HepG2 (cell line): ENCODE measurements around the gene SUB1.

Experiments
- ATF1 ChIP-seq: IDR thresholded peaks from 2 replicates; pipeline ENCODE4 v1.6.1; 2016; ENCODE audit warnings: mild to moderate bottlenecking, control low read depth
- BCL6 ChIP-seq: IDR thresholded peaks from 2 replicates; pipeline ENCODE4 v1.6.1; 2016; ENCODE audit warnings: missing genetic modification reagents, missing compliant biosample characterization
- GATA4 ChIP-seq: sonication (generic); IDR thresholded peaks from 2 replicates; pipeline ENCODE4 v1.6.1; 2016; ENCODE audit warnings: antibody characterized with exemption, low read depth, borderline replicate concordance
- POLR2AphosphoS5 ChIP-seq: IDR thresholded peaks from 2 replicates; pipeline ENCODE4 v1.6.1; 2012; ENCODE audit warnings: low read depth, low read length
- TAF1 ChIP-seq: sonication (generic); formaldehyde crosslinking; IDR thresholded peaks from 2 replicates; pipeline ENCODE4 v1.4.0; 2020; ENCODE audit warnings: missing genetic modification reagents
- TARDBP ChIP-seq: sonication (generic); formaldehyde crosslinking; IDR thresholded peaks from 2 replicates; pipeline ENCODE4 v1.8.0; 2022; ENCODE audit warnings: mild to moderate bottlenecking, missing genetic modification reagents
- ZNF670 ChIP-seq: sonication (generic); formaldehyde crosslinking; IDR thresholded peaks from 2 replicates; pipeline ENCODE4 v1.8.0; 2022; ENCODE audit warnings: mild to moderate bottlenecking, missing genetic modification reagents, borderline replicate concordance
- TF ChIP-seq, protein P1 (sequence below): sonication (generic); formaldehyde crosslinking; IDR thresholded peaks from 2 replicates; pipeline ENCODE4 v1.4.0; 2020; ENCODE audit warnings: missing genetic modification reagents
- TF ChIP-seq, protein P2 (sequence below): IDR thresholded peaks from 2 replicates; pipeline ENCODE4 v1.6.1; 2016; ENCODE audit warnings: low read depth, missing genetic modification reagents, missing compliant biosample characterization

DNA sequence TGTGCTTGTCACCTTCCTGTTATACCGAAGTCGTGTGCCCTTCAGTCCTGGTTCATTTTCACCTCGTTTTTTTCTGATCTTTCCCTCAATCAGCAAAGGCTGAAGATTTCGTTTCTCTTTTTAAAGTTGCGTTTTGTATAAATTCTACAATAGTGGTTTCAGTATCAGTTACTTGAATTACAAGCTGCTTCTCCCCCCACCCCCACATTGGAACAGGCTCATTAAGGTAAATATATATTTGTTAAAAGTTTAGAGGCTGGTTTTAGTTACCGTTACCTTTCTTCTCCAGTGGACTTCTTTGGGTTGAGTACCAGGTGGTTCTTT is 881 bp downstream of the SUB1 start:
- TF ChIP-seq, protein P1, sequence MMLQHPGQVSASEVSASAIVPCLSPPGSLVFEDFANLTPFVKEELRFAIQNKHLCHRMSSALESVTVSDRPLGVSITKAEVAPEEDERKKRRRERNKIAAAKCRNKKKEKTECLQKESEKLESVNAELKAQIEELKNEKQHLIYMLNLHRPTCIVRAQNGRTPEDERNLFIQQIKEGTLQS (CRISPR knock-in tag), result no peak
- TF ChIP-seq GATA4, result no peak
- no peak for TF ChIP-seq BCL6 (CRISPR knock-in tag)
- TF ChIP-seq POLR2AphosphoS5, result no peak
- TF ChIP-seq TARDBP (CRISPR knock-in tag), result no peak
- TF ChIP-seq TAF1, result no peak
- TF ChIP-seq ATF1 (CRISPR knock-in tag), result no peak
- no peak for TF ChIP-seq ZNF670
- TF ChIP-seq, protein P2, sequence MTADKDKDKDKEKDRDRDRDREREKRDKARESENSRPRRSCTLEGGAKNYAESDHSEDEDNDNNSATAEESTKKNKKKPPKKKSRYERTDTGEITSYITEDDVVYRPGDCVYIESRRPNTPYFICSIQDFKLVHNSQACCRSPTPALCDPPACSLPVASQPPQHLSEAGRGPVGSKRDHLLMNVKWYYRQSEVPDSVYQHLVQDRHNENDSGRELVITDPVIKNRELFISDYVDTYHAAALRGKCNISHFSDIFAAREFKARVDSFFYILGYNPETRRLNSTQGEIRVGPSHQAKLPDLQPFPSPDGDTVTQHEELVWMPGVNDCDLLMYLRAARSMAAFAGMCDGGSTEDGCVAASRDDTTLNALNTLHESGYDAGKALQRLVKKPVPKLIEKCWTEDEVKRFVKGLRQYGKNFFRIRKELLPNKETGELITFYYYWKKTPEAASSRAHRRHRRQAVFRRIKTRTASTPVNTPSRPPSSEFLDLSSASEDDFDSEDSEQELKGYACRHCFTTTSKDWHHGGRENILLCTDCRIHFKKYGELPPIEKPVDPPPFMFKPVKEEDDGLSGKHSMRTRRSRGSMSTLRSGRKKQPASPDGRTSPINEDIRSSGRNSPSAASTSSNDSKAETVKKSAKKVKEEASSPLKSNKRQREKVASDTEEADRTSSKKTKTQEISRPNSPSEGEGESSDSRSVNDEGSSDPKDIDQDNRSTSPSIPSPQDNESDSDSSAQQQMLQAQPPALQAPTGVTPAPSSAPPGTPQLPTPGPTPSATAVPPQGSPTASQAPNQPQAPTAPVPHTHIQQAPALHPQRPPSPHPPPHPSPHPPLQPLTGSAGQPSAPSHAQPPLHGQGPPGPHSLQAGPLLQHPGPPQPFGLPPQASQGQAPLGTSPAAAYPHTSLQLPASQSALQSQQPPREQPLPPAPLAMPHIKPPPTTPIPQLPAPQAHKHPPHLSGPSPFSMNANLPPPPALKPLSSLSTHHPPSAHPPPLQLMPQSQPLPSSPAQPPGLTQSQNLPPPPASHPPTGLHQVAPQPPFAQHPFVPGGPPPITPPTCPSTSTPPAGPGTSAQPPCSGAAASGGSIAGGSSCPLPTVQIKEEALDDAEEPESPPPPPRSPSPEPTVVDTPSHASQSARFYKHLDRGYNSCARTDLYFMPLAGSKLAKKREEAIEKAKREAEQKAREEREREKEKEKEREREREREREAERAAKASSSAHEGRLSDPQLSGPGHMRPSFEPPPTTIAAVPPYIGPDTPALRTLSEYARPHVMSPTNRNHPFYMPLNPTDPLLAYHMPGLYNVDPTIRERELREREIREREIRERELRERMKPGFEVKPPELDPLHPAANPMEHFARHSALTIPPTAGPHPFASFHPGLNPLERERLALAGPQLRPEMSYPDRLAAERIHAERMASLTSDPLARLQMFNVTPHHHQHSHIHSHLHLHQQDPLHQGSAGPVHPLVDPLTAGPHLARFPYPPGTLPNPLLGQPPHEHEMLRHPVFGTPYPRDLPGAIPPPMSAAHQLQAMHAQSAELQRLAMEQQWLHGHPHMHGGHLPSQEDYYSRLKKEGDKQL (CRISPR knock-in tag), result no peak
